ENCODE data around the gene NCOA1.
A peak's percentile ranks its signal among the peaks of the same experiment; 100 is the strongest.

DNA sequence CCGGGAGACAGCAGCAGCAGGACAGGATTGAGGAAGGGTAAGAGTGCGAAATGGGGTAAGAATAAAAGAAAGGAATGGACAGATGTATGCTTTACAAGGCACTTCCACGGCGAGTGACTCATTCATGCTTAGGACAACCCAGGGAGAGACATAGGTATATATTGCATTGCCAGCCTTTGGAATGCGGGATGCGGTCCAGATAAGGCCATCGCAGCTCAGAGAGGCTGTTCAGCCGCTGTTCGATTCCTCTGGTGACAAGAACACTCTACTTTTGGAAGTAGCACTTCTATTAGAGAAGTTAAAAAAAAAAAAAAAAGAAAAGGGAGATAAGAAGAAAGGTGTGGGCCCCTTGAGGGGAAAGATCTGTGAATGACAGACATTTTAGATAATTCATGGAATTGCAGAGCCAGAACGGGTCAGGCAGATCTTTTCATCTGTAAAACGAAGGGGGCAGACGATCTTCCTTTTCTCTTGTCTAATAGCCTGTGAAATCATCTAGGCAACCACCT, 819 bp upstream of the NCOA1 start:
- TF ChIP-seq EP300 (conservative IDR thresholded peaks at IDR 0.05; ENCODE audit: poor library complexity, severe bottlenecking) (no peak), POLR2AphosphoS5 (IDR thresholded peaks at IDR 0.05) (no peak), CTCF (IDR thresholded peaks at IDR 0.05; ENCODE audit: poor library complexity, severe bottlenecking) (no peak), EZH2 (IDR thresholded peaks at IDR 0.05; ENCODE audit: borderline replicate concordance, insufficient read depth, low read length, poor library complexity, severe bottlenecking) (no peak)
- TF ChIP-seq, protein P1, sequence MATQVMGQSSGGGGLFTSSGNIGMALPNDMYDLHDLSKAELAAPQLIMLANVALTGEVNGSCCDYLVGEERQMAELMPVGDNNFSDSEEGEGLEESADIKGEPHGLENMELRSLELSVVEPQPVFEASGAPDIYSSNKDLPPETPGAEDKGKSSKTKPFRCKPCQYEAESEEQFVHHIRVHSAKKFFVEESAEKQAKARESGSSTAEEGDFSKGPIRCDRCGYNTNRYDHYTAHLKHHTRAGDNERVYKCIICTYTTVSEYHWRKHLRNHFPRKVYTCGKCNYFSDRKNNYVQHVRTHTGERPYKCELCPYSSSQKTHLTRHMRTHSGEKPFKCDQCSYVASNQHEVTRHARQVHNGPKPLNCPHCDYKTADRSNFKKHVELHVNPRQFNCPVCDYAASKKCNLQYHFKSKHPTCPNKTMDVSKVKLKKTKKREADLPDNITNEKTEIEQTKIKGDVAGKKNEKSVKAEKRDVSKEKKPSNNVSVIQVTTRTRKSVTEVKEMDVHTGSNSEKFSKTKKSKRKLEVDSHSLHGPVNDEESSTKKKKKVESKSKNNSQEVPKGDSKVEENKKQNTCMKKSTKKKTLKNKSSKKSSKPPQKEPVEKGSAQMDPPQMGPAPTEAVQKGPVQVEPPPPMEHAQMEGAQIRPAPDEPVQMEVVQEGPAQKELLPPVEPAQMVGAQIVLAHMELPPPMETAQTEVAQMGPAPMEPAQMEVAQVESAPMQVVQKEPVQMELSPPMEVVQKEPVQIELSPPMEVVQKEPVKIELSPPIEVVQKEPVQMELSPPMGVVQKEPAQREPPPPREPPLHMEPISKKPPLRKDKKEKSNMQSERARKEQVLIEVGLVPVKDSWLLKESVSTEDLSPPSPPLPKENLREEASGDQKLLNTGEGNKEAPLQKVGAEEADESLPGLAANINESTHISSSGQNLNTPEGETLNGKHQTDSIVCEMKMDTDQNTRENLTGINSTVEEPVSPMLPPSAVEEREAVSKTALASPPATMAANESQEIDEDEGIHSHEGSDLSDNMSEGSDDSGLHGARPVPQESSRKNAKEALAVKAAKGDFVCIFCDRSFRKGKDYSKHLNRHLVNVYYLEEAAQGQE (IDR thresholded peaks at IDR 0.05; ENCODE audit: borderline replicate concordance), result peak; percentile 1
